HG03159 (cell line): ENCODE results near the gene MITF.

ENCODE experiments used
- ATAC-seq: cut with Tn5 transposase; IDR thresholded peaks from one replicate; pipeline ENCODE4 v1.9.1; 2021; ENCODE audit warnings: mild to moderate bottlenecking, moderate library complexity; ENCODE audit not compliant: unreplicated experiment

The MITF gene

GRCh38 chr3:69867941-69868505 lies 128.8 kb downstream of the MITF start:
- no peak for ATAC-seq

GRCh38 chr3:69868841-69869420 lies 129.7 kb downstream of the MITF start:
- ATAC-seq = no peak

- no peak for ATAC-seq
Observed at GRCh38 chr3:69869643-69870042, 130.4 kb downstream of the MITF start.

DNA sequence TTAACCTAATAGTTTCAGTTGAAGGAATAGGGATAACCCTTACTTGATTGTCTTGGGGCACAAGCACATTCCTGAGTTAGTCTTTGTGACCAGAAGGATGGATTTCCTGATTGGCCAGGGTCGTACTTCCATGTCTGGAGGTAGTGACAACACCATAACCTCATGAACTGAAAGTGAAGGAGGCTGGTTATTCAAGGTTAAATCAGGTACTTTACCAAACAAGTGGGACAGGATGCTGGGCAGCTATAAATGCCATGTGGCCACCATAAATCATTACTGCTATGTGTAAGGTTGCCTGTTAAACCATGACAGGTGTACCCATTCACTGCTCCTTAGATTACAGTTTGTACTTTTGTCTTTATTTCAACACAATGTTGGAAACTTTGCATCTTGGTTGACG lies 132.0 kb downstream of the MITF start:
- no peak for ATAC-seq

- no peak for ATAC-seq
Observed at GRCh38 chr3:69871868-69872267, 132.6 kb downstream of the MITF start.

- ATAC-seq = no peak
Observed at GRCh38 chr3:69872783-69873378, 133.6 kb downstream of the MITF start.

DNA sequence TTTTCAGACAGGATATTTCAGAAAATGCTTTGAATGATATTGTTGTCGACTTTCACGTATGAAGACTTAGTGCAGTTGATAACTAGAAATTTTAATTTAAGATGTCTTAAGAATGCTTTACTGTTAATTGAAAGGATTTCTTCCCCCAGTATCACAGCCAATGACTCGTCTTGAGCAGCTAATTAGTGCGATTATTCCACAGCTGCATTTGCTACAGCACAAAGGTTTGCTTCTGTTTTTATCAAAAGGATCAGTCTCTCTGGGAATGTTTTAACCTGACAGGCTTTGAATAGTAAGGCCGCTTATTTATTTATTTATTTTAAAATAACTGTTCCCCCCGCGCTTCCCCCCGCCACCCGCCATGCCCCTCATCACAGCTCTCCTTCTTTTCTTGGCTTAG lies 136.8 kb downstream of the MITF start:
- ATAC-seq = no peak

DNA sequence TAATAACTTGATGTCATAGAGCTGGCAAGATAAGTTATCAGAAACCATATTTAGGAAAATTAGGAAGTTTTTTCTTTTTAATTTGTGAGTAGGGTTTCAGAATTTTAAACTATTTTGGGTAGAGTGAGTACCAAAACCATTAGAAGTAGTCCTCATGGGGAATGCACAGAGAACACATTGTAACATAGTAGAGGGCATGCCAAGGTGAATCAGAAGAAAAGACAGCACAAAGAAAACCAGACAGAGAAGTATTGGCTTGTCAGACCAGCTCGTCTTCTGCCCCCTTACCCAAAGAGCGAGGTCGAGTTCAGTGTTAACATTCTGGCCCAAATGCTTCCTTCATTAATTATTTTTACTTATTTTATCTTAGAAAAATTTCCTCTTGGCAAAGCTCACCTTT lies 139.0 kb downstream of the MITF start:
- no peak for ATAC-seq

DNA sequence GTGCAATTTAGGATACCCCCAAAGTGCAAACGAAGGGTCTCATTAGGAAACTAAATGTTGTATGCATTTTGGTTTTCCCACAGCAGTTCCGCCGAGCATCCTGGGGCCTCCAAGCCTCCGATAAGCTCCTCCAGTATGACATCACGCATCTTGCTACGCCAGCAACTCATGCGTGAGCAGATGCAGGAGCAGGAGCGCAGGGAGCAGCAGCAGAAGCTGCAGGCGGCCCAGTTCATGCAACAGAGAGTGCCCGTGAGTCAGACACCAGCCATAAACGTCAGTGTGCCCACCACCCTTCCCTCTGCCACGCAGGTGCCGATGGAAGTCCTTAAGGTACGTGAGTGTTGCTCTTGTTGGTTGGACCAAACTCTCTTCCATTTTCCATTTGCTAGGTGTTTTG lies 139.8 kb downstream of the MITF start:
- no peak for ATAC-seq

GRCh38 chr3:69880069-69880640 lies 140.9 kb downstream of the MITF start:
- ATAC-seq = no peak

DNA sequence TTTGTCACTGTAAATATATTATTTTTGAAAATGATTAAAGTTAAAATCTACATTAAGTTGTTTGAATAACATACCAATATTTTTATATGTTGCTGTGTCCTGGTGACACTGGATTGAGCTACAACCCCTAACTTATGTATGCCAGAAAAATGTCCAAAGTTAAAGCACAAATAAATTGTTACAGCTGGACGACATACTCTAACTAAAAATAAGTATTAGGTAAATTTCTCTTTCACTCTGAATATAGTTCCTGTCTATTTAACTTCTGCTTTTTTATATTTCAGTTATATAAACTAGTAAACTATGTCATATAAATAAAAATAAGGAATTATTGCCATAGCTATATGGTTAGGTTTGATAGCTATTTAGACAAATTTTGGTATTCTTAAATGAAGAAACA lies 141.8 kb downstream of the MITF start:
- ATAC-seq = no peak

DNA sequence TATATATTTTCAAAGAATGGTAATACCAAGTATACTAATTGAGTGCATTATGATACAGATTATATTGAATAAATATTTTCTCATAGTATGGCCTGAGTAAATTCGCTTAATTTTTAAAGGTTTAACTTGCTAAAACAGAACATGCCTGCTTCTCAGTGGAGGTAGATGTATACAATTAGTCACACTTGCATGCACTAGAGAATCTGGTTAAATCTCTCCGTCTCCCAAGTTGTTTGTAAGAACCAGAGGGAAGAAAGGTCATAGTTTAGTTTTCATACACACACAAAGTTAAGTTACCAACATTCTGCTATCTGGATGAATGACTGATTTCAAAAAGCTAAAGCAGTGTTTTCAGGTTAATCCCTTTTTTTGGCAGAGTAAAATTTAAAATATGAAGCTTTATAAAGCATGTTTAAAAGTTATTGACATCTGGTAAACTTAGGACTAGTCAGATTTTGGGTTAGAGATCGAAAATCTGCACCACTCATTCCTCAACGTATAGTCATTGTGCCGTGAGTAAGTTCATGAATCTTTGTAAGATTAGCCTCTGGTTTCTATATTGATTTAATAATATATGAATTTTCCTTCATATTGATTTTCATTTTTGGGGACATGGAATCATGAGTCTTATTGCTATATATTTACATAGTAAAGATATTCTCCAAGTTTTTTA lies 142.6 kb downstream of the MITF start:
- no peak for ATAC-seq

GRCh38 chr3:69882560-69882959 lies 143.3 kb downstream of the MITF start:
- no peak for ATAC-seq

GRCh38 chr3:69888040-69888942 lies 149.0 kb downstream of the MITF start:
- no peak for ATAC-seq

- ATAC-seq = no peak
Observed at GRCh38 chr3:69888943-69889315, 149.7 kb downstream of the MITF start.

DNA sequence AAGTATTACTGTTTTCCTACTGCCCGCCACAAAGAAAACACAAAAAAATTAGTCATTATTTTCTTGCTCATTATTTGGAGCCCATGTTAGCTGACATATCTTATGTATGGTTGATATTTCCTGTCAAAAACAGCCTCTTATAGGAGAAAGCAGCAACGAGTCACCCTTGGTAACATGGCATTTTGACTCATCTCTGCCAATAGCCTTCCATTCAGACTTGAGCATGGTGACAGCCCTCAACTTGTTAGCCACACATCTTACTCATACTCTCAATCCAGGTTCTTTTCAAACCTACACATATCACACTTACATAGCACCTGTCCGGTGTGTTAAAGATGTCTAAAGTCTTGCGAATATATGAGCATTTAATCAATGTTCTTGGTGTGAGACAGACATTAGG lies 150.8 kb downstream of the MITF start:
- no peak for ATAC-seq

DNA sequence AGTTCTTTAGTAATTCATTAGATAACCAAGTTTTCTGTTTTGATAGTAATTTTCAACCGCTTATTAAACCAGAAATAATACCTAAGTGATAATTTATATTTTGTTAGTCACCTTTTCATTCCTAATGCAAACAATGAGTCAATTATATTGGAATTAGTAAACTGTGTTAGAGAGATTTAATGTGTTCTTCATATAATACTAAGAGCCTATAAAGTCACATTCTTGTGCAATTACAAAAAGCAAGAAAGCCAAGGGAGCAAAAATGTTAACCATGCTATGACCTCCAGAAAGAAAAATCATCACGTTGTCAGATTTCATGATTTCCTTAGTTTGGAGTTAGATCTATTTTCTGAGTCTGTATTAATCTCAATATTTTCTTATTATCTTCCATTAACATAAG lies 151.4 kb downstream of the MITF start:
- no peak for ATAC-seq

GRCh38 chr3:69892706-69893105 lies 153.4 kb downstream of the MITF start:
- no peak for ATAC-seq

DNA sequence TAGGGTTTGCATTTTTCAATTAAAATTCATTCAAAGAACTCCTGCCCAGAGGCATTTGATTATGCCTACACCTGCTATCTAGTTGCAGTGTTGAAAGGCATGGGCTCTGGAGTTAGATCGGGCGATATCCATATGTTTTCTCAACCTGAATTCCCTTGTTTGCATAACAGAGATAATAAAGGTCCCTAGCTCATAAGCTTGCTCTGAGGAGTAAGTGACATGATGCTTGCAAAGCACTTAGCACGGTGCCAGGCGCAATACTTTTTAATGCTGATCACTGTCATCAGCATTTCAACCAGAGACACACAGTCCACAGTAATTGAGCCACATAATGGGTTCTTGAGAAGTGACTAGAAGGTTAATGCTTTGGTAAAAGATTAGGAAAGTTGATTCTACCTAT lies 154.0 kb downstream of the MITF start:
- ATAC-seq = no peak

GRCh38 chr3:69896095-69896494 lies 156.8 kb downstream of the MITF start:
- no peak for ATAC-seq

DNA sequence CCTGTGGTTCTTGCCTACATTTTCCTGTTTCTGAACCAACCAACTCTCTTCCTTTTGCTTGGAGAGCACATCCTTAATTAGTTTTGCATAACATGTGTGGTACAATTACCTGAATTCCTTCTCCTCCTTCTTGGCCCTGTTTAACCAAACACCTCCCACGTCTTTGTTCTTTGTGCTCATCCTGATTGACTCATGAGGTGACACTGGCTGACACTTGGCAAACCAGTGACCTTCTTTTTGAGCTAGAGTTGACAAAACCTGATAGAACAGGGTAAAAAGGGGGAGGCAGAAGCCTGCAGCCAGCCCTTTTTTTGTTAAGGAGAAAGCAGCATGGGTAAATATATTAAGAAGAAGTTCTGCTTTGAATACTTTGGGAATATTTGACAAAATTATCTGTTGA lies 161.1 kb downstream of the MITF start:
- ATAC-seq = no peak
